Measurements from ENCODE around the gene RIPPLY1.

The RIPPLY1 gene

DNA sequence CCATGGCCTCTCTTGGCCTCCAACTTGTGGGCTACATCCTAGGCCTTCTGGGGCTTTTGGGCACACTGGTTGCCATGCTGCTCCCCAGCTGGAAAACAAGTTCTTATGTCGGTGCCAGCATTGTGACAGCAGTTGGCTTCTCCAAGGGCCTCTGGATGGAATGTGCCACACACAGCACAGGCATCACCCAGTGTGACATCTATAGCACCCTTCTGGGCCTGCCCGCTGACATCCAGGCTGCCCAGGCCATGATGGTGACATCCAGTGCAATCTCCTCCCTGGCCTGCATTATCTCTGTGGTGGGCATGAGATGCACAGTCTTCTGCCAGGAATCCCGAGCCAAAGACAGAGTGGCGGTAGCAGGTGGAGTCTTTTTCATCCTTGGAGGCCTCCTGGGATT lies 25.1 kb upstream of the RIPPLY1 start:
- Histone ChIP-seq H3K9me3 (ENCODE audit: low read depth, low read length) (no peaks in the 10 kb centered on the region), H3K9ac (ENCODE audit: insufficient read length) (no peak overlapping the region), H3K36me3 (ENCODE audit: insufficient read depth, low read length) (no peaks in the 10 kb centered on the region), H3K4me3 (no peak overlapping the region), H3K27ac (no peak overlapping the region)
- DNase-seq (ENCODE audit: low read depth, low spot score): no peak
- TF ChIP-seq POLR2AphosphoS5 (IDR thresholded peaks at IDR 0.05; ENCODE audit: borderline replicate concordance, low read depth, low read length) (no peak), EZH2 (IDR thresholded peaks at IDR 0.05) (no peak), FOXP2 (optimal IDR thresholded peaks at IDR 0.05; ENCODE audit: control extremely low read depth, extremely low read length, insufficient read depth) (no peak)

DNA sequence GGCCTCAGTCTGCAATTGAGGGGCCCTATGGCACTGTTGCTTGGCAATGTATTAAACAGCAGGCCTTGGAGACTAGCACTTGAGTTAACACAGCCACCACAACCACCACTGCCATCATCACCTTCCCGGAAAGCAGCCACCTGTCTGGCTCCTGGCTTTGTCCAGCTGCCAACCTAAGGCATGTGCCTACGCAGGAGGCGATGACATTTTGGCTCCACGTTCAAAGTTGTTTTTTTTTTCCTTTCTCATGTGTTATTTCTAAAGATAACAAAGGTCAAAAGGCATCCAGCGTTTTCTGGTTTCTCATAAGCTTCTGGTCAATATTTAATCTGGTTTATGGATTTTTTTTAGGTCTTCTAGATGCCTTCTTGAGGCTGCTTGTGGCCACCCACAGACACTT lies 24.6 kb upstream of the RIPPLY1 start:
- DNase-seq (ENCODE audit: low read depth, low spot score): no peak
- no peak for TF ChIP-seq EZH2 (IDR thresholded peaks at IDR 0.05)
- H3K9me3 ChIP-seq (ENCODE audit: low read depth, low read length): no peaks in the 10 kb centered on the region
- no peaks in the 10 kb centered on the region for H3K36me3 ChIP-seq (ENCODE audit: insufficient read depth, low read length)
- no peak overlapping the region for H3K4me3 ChIP-seq
- H3K9ac ChIP-seq (ENCODE audit: insufficient read length): no peak overlapping the region
- H3K27ac ChIP-seq: no peak overlapping the region

DNA sequence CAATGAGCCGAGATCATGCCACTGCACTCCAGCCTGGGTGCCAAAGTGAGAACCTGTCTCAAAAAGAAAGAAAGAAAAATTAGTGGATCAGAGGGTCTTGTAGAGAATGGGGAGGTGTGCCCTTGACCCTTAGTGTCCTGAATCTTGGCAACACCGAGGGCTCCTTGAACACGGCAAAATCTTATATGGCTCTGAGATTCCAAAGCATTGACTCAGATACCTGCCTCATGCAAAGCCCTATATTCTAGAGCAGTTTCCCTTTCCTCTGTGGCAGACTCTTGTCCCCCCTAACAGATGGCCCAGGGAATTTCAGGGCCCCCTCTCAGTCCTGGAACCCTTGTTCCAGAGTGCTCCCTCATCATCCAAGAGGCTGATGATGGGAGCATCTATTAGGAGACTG lies 23.9 kb upstream of the RIPPLY1 start:
- DNase-seq (ENCODE audit: low read depth, low spot score): no peak
- H3K36me3 ChIP-seq (ENCODE audit: insufficient read depth, low read length): no peaks in the 10 kb centered on the region

DNA sequence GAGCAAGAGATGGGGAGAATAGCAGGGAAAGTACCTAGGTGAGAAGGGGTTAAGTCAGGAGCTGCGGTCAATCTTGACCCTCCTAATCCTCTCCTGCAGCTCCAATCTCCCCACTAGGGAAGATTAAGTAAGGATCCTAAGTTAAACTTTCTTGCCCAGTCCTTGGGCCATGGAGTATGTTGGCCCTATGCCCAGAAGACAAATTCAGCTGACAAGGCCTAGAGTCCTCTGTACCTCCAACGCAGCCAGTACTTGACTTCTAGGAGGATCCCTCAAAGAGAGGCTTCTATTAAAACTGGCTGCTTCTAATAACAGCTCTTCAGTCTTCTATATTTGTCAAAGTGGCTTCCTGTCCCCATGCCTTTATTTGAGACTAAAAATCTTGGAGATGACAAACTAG lies 18.5 kb upstream of the RIPPLY1 start:
- TF ChIP-seq POLR2AphosphoS5 (IDR thresholded peaks at IDR 0.05; ENCODE audit: borderline replicate concordance, low read depth, low read length) (no peak), FOXP2 (optimal IDR thresholded peaks at IDR 0.05; ENCODE audit: control extremely low read depth, extremely low read length, insufficient read depth) (no peak), EZH2 (IDR thresholded peaks at IDR 0.05) (no peak)
- no peak for DNase-seq (ENCODE audit: low read depth, low spot score)
- Histone ChIP-seq H3K36me3 (ENCODE audit: insufficient read depth, low read length) (no peaks in the 10 kb centered on the region), H3K9me3 (ENCODE audit: low read depth, low read length) (no peaks in the 10 kb centered on the region), H3K4me3 (no peak overlapping the region), H3K27ac (no peak overlapping the region), H3K9ac (ENCODE audit: insufficient read length) (no peak overlapping the region)

More for the DNA sequence above, 23.9 kb upstream of the RIPPLY1 start:
- H3K9me3 ChIP-seq (ENCODE audit: low read depth, low read length): no peaks in the 10 kb centered on the region
- no peak overlapping the region for H3K9ac ChIP-seq (ENCODE audit: insufficient read length)
- no peak overlapping the region for H3K27ac ChIP-seq
- TF ChIP-seq FOXP2 (optimal IDR thresholded peaks at IDR 0.05; ENCODE audit: control extremely low read depth, extremely low read length, insufficient read depth) (no peak), POLR2AphosphoS5 (IDR thresholded peaks at IDR 0.05; ENCODE audit: borderline replicate concordance, low read depth, low read length) (no peak), EZH2 (IDR thresholded peaks at IDR 0.05) (no peak)
- H3K4me3 ChIP-seq: no peak overlapping the region

DNA sequence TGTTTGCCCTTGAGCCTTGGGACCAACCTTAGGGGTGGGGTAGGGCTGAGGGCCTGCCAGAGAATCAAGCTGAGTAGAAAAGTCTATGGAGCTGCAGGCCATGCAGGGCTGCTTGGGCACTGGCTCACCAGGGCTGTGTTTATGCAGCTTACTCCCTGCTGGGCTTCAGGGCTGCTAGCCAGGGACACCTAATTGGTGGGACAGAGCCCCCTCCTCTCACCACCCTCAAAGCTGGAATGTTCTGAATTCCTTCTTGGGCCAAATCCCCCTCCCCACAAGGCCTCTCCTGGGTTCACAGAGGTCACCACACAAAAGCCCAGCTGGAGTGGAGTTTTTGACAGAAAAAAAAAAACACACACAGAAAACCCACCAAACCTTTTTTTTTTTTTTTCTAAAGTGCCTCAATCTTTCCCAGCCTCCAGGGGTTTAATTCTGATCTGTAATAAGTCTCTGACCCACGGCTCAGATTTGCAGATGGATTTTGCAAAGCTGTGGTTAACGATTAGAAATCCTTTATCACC lies 16.9 kb upstream of the RIPPLY1 start, which contains the start of gene CLDN2:
TSS of gene CLDN2 (plus strand) at position 471 of the 521 bp plus-strand sequence. CDS start 7,827 bp downstream, outside the sequence.
- no peak for DNase-seq (ENCODE audit: low read depth, low spot score)
- H3K27ac ChIP-seq: no peak within 1 kb of the TSS
- TF ChIP-seq EZH2 (IDR thresholded peaks at IDR 0.05): no peak
- no peak for TF ChIP-seq FOXP2 (optimal IDR thresholded peaks at IDR 0.05; ENCODE audit: control extremely low read depth, extremely low read length, insufficient read depth)
- no peak for TF ChIP-seq POLR2AphosphoS5 (IDR thresholded peaks at IDR 0.05; ENCODE audit: borderline replicate concordance, low read depth, low read length)
- no peak within 1 kb of the TSS for H3K4me3 ChIP-seq
- no peak within 1 kb of the TSS for H3K9ac ChIP-seq (ENCODE audit: insufficient read length)
- H3K36me3 ChIP-seq (ENCODE audit: insufficient read depth, low read length): no peaks in the 10 kb centered on the region
- no peaks in the 10 kb centered on the region for H3K9me3 ChIP-seq (ENCODE audit: low read depth, low read length)

DNA sequence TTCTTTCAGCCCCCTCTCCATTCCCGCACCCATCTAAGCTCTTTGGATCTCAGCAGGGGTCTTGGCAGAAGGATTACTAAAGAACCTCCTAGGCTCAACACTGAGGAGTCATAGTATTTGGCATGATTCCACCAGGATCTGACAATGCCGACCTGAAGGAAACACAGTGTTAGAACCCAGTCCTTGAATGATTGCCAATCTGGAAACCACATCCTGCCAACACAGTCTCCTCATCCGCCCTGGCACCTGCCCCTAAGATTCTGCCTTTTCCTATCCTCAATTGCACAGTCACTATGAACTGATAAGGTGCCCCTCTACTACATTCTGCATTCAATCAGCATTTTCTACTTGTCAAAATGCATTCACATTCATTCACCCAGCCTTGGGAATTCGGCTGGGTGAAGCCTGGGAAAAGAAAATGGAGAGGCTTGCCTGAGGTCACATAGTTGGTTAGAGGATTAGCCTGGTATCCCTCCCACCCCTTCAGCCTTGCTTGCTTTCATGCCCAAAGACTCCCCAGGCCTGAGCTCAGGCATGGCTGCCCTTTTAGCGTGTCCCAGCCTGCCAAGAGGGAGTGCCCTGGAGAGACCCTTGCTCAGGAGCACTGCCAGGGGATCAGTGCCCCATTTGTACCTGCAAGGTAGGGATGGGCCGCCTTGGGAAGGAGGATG lies 14.8 kb upstream of the RIPPLY1 start:
- H3K9ac ChIP-seq (ENCODE audit: insufficient read length): no peak overlapping the region
- DNase-seq (ENCODE audit: low read depth, low spot score): no peak
- H3K9me3 ChIP-seq (ENCODE audit: low read depth, low read length): no peaks in the 10 kb centered on the region
- TF ChIP-seq EZH2 (IDR thresholded peaks at IDR 0.05) (no peak), FOXP2 (optimal IDR thresholded peaks at IDR 0.05; ENCODE audit: control extremely low read depth, extremely low read length, insufficient read depth) (no peak), POLR2AphosphoS5 (IDR thresholded peaks at IDR 0.05; ENCODE audit: borderline replicate concordance, low read depth, low read length) (no peak)
- no peaks in the 10 kb centered on the region for H3K36me3 ChIP-seq (ENCODE audit: insufficient read depth, low read length)
- H3K27ac ChIP-seq: no peak overlapping the region; the same call in 1 of the 2 replicates
- no peak overlapping the region for H3K4me3 ChIP-seq

DNA sequence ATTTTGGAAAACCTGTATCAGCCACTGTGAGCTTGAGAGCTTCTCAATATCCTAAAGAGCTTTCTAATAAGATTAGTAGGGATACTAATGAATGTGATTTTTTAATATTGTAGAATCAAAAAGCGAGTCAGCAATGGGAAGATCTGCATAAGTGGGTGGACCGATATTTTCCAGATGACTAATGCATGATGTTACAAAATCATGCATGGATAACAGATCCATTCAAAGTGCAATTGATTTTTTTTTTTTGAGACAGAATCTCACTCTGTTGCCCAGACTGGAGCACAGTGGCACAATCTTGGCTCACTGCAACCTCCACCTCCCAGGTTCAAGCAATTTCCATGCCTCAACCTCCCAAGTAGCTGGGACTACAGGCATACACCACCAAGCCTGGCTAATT lies 9.7 kb upstream of the RIPPLY1 start:
- Histone ChIP-seq H3K9me3 (ENCODE audit: low read depth, low read length) (no peaks in the 10 kb centered on the region), H3K27ac (no peak overlapping the region), H3K4me3 (no peak overlapping the region), H3K36me3 (ENCODE audit: insufficient read depth, low read length) (no peaks in the 10 kb centered on the region), H3K9ac (ENCODE audit: insufficient read length) (no peak overlapping the region)
- no peak for DNase-seq (ENCODE audit: low read depth, low spot score)
- TF ChIP-seq POLR2AphosphoS5 (IDR thresholded peaks at IDR 0.05; ENCODE audit: borderline replicate concordance, low read depth, low read length) (no peak), EZH2 (IDR thresholded peaks at IDR 0.05) (no peak), FOXP2 (optimal IDR thresholded peaks at IDR 0.05; ENCODE audit: control extremely low read depth, extremely low read length, insufficient read depth) (no peak)

DNA sequence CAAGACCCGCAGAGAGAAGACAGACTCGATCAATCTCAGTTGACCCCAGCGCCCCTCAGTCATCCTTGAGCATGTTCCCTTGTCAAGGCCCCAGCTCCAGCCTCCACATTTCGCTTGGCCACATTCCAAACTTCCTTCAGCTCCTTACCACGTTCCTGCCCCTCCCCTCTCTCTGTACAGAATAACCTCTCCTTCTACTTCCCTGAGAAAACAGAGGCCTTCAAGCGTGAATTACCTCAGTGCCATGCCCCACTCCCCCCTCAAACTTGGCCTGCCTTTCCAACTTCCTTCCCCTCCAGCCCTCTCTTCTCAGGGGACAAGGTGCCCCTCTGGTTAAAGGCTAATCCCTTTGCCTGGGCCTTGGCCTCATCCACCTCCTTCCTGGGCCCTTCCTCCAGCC lies 3.2 kb upstream of the RIPPLY1 start:
- TF ChIP-seq EZH2 (IDR thresholded peaks at IDR 0.05) (no peak), POLR2AphosphoS5 (IDR thresholded peaks at IDR 0.05; ENCODE audit: borderline replicate concordance, low read depth, low read length) (no peak), FOXP2 (optimal IDR thresholded peaks at IDR 0.05; ENCODE audit: control extremely low read depth, extremely low read length, insufficient read depth) (no peak)
- H3K9me3 ChIP-seq (ENCODE audit: low read depth, low read length): no peaks in the 10 kb centered on the region
- no peak overlapping the region for H3K4me3 ChIP-seq
- no peak for DNase-seq (ENCODE audit: low read depth, low spot score)
- no peak overlapping the region for H3K27ac ChIP-seq
- H3K36me3 ChIP-seq (ENCODE audit: insufficient read depth, low read length): no peaks in the 10 kb centered on the region
- H3K9ac ChIP-seq (ENCODE audit: insufficient read length): no peak overlapping the region
